OCI-LY1 (cell line): ENCODE data around the gene NUMB.
A peak's percentile ranks its signal among the peaks of the same experiment; 100 is the strongest.

Source experiments
- H2AFZ ChIP-seq: fragments of 200-600 bp; sonication (generic), shearing (Covaris generic); 2 replicates; pipeline ENCODE4 v1.6.0; 2014; ENCODE audit warnings: antibody characterized with exemption, mild to moderate bottlenecking, low read length
- H3F3A ChIP-seq: fragments of 200-600 bp; sonication (generic), shearing (Covaris generic); 2 replicates; pipeline ENCODE4 v1.6.0; 2014; ENCODE audit warnings: mild to moderate bottlenecking, antibody characterized with exemption, low read length, moderate library complexity; ENCODE audit not compliant: insufficient read depth
- H3K27ac ChIP-seq: fragments of 200-600 bp; sonication (generic); 2 replicates; pipeline ENCODE4 v1.5.1; 2014; ENCODE audit warnings: low read length, mixed run types, mild to moderate bottlenecking, low read depth; ENCODE audit not compliant: poor library complexity, severe bottlenecking
- H3K27me3 ChIP-seq: fragments of 200-600 bp; sonication (generic); 2 replicates; pipeline ENCODE4 v1.6.0; 2014; ENCODE audit warnings: antibody characterized with exemption, mild to moderate bottlenecking, low read length, moderate library complexity; ENCODE audit not compliant: insufficient read depth
- H3K36me3 ChIP-seq: fragments of 200-600 bp; sonication (generic); 2 replicates; pipeline ENCODE4 v1.6.1; 2014; ENCODE audit warnings: mild to moderate bottlenecking, antibody characterized with exemption, low read length, moderate library complexity, mixed read lengths; ENCODE audit not compliant: insufficient read depth
- H3K4me1 ChIP-seq: fragments of 200-600 bp; sonication (generic); 2 replicates; pipeline ENCODE4 v1.5.1; 2014; ENCODE audit warnings: mild to moderate bottlenecking, low read length, moderate library complexity; ENCODE audit not compliant: insufficient read depth, severe bottlenecking
- H3K4me2 ChIP-seq: fragments of 200-600 bp; sonication (generic), shearing (Covaris generic); 2 replicates; pipeline ENCODE4 v1.6.1; 2014; ENCODE audit warnings: low read length
- H3K4me3 ChIP-seq: fragments of 200-600 bp; sonication (generic); 2 replicates; pipeline ENCODE4 v1.5.1; 2014; ENCODE audit warnings: low read length, low read depth, mild to moderate bottlenecking, mixed read lengths; ENCODE audit not compliant: poor library complexity, severe bottlenecking
- H3K79me2 ChIP-seq: fragments of 200-600 bp; shearing (Covaris generic); 2 replicates; pipeline ENCODE4 v1.6.1; 2016; ENCODE audit warnings: mixed run types, low read length, mixed read lengths; ENCODE audit not compliant: insufficient read depth
- H3K9ac ChIP-seq: fragments of 200-600 bp; sonication (generic), shearing (Covaris generic); 2 replicates; pipeline ENCODE4 v1.6.1; 2014; ENCODE audit warnings: mild to moderate bottlenecking, low read length, mixed read lengths
- H3K9me2 ChIP-seq: fragments of 200-600 bp; sonication (generic), shearing (Covaris generic); 2 replicates; pipeline ENCODE4 v1.6.1; 2014; ENCODE audit warnings: low read depth, mild to moderate bottlenecking, low read length, mixed read lengths
- H3K9me3 ChIP-seq: fragments of 200-600 bp; shearing (Covaris generic); 2 replicates; pipeline ENCODE4 v1.6.1; 2014; ENCODE audit warnings: low read length, mixed read lengths
- H4K20me1 ChIP-seq: fragments of 200-600 bp; sonication (generic), shearing (Covaris generic); 2 replicates; pipeline ENCODE4 v1.6.0; 2016; ENCODE audit warnings: mild to moderate bottlenecking, low read length; ENCODE audit not compliant: insufficient read depth
- EZH2 ChIP-seq: fragments of 200-600 bp; sonication (generic), shearing (Covaris generic); IDR thresholded peaks from 2 replicates; pipeline ENCODE4 v1.8.0; 2017; ENCODE audit warnings: borderline replicate concordance, mixed run types, mild to moderate bottlenecking, antibody characterized with exemption, low read length, moderate library complexity, mixed read lengths
- TF ChIP-seq, protein P1 (sequence below): fragments of 200-600 bp; sonication (generic), shearing (Covaris generic); IDR thresholded peaks from 2 replicates; pipeline ENCODE4 v1.5.1; 2017; ENCODE audit warnings: mild to moderate bottlenecking, antibody characterized with exemption, low read length, moderate library complexity, mixed read lengths

Gene NUMB

DNA sequence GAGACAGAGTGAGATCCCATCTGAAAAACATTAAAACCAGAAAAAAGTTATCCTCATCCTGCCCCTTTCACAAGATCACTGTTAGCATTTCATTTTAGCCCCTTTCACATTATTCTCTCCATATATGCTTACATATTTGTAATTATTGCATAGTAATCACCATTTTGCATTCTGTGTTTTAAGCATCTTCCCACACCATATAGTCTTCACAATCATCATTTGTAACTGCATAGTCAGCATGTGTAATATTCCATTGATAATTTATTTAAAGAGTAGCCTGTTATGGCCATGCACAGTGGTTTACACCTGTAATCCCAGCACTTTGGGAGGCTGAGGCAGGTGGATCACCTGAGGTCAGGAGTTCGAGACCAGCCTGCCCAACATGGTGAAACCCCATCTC is 209.2 kb downstream of the NUMB start:
- Histone ChIP-seq H3K27me3 (peaks cover 7% of the 10 kb centered on the region; the same call in 1 of the 2 replicates), H3K9ac (no peak overlapping the region; the same call in 1 of the 2 replicates), H3K4me3 (no peak overlapping the region), H4K20me1 (no peaks in the 10 kb centered on the region), H3K4me2 (peak overlapping the region; percentile 42), H3K27ac (peak overlapping the region; percentile 42), H3K79me2 (no peaks in the 10 kb centered on the region), H3K9me2 (no peaks in the 10 kb centered on the region), H3F3A (no peaks in the 10 kb centered on the region), H3K9me3 (no peaks in the 10 kb centered on the region), H3K36me3 (no peaks in the 10 kb centered on the region), H3K4me1 (peaks cover 37% of the 10 kb centered on the region), H2AFZ (no peak overlapping the region)
- TF ChIP-seq, protein P1, sequence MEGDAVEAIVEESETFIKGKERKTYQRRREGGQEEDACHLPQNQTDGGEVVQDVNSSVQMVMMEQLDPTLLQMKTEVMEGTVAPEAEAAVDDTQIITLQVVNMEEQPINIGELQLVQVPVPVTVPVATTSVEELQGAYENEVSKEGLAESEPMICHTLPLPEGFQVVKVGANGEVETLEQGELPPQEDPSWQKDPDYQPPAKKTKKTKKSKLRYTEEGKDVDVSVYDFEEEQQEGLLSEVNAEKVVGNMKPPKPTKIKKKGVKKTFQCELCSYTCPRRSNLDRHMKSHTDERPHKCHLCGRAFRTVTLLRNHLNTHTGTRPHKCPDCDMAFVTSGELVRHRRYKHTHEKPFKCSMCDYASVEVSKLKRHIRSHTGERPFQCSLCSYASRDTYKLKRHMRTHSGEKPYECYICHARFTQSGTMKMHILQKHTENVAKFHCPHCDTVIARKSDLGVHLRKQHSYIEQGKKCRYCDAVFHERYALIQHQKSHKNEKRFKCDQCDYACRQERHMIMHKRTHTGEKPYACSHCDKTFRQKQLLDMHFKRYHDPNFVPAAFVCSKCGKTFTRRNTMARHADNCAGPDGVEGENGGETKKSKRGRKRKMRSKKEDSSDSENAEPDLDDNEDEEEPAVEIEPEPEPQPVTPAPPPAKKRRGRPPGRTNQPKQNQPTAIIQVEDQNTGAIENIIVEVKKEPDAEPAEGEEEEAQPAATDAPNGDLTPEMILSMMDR: no peak
- TF ChIP-seq EZH2: no peak

DNA sequence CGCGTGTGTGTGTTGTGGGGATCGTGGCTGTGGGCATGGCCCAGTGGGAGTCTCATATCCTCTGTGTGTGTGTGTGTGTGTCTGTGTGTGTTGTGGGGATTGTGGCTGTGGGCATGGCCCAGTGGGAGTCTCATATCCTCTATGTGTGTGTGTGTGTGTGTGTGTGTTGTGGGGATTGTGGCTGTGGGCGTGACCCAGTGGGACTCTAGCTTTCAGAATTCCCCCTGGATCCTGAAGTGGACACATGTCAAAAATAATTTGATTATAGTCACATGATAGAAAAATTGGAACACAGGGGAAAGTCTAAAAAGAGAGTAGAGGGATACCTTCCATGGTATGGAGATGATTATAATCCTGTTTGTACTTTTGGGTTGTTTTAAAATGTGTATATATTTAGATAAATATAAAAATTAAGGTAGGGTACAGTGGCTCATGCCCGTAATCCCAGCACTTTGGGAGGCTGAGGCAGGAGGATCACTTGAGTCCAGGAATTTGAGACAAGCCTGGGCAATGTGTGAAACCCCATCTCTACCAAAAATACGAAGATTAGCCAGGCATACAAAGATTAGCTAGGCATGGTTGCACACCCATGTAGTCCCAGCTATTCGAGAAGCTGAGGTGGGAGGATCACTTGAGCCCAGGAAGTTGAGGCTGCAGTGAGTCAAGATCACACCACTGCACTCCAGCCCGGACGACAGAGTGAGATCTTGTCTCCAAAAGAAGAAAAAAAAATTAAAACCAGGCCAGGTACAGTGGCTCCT is 210.1 kb downstream of the NUMB start:
- peaks cover 7% of the 10 kb centered on the region; the same call in 1 of the 2 replicates for H3K27me3 ChIP-seq
- H3K4me2 ChIP-seq: peak overlapping the region; percentile 74
- H3K4me1 ChIP-seq: peaks cover 37% of the 10 kb centered on the region
- no peak overlapping the region for H3K4me3 ChIP-seq
- no peaks in the 10 kb centered on the region for H3K9me3 ChIP-seq
- H3K27ac ChIP-seq: peak overlapping the region; percentile 42
- no peak for TF ChIP-seq EZH2
- TF ChIP-seq, protein P1: no peak
- no peak overlapping the region; the same call in 1 of the 2 replicates for H3K9ac ChIP-seq
- no peaks in the 10 kb centered on the region for H3K36me3 ChIP-seq
- no peak overlapping the region for H2AFZ ChIP-seq
- no peaks in the 10 kb centered on the region for H3K9me2 ChIP-seq
- no peaks in the 10 kb centered on the region for H4K20me1 ChIP-seq
- H3F3A ChIP-seq: no peaks in the 10 kb centered on the region
- no peaks in the 10 kb centered on the region for H3K79me2 ChIP-seq

DNA sequence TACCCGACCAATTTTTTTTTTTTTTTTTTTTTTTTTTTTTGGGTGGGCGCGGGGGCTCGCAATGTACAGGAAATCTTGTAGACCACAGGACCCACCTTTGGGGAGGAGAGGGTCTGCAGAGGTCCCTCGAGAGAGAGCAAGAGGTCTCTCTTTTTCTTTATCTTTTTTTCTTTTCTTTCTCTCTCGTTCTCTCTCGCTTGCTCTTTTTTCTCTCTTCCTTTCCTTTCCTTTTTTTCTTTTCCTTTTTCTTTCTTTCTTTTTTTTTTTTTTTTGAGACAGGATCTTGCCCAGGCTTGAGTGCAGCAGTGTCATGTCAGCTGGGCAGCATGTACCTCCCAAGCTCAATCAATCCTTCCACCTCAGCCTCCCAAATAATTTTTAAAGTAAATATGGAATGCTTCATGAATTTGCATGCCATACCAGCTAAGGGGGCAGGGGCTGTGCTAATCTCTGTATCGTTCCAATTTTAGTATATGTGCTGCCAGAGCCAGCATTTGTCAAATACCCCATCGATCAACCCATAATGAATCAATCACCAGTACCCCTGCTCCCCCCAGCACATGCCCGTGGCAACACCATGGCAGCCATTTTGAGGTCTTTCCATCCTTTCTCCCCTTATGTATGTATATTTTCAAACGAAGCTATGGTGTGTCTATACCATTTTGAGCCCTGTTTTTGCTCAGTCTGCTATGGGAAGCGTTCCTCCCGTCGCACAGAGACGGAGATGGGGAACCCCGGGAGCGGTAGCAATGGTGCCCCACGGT is 211.8 kb downstream of the NUMB start:
- no peaks in the 10 kb centered on the region for H3K9me2 ChIP-seq
- no peaks in the 10 kb centered on the region for H3K79me2 ChIP-seq
- H3K4me2 ChIP-seq: peak overlapping the region; percentile 74
- no peak overlapping the region for H2AFZ ChIP-seq
- peak overlapping the region; percentile 62 for H3K4me3 ChIP-seq
- H4K20me1 ChIP-seq: no peaks in the 10 kb centered on the region
- peaks cover 43% of the 10 kb centered on the region for H3K4me1 ChIP-seq
- H3K36me3 ChIP-seq: no peaks in the 10 kb centered on the region
- no peaks in the 10 kb centered on the region for H3F3A ChIP-seq
- peaks cover 7% of the 10 kb centered on the region; the same call in 1 of the 2 replicates for H3K27me3 ChIP-seq
- H3K9me3 ChIP-seq: no peaks in the 10 kb centered on the region
- H3K27ac ChIP-seq: peak overlapping the region; percentile 9
- H3K9ac ChIP-seq: peak overlapping the region; percentile 52; the same call in 1 of the 2 replicates
- TF ChIP-seq, protein P1: no peak
- TF ChIP-seq EZH2: no peak
